Measurements from ENCODE around the gene AQP11. TPM values are rescaled to one million over a fixed set of nuclear protein-coding genes. Genes with fewer than 3 reads are reported as not detected.

AQP11 gene
- total RNA-seq, 1 donor from 2014 or later = 1.9 TPM

DNA sequence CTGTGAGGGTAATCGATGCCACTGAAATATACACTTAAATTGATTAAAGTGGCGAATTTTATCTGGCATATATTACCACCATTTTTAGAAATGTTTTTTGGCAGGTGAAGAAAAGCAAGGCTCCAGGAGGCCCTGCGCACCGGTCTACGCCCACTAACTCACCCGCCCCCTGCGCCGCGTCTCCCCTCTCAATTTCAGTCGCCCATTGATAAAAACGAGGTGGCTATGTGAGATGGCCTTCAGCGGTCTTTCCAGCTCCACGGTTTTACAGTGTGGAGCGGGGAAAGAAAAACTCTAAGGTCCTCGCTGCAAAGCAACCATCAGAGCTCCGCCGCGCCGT lies 602 bp upstream of the AQP11 start:
- no peak for DNase-seq (ENCODE audit: low spot score in 2 of 2, unreplicated experiment in 2 of 2)
- H3K27me3 Mint-ChIP-seq (ENCODE audit: low read depth) = no peaks in the 10 kb centered on the region
- H3K4me3 Mint-ChIP-seq = peak overlapping the region; percentile 86
- TF ChIP-seq CTCF (IDR thresholded peaks at IDR 0.05; ENCODE audit: unreplicated experiment) = no peak
- H3K9me3 Mint-ChIP-seq = no peaks in the 10 kb centered on the region
- no peaks in the 10 kb centered on the region for H3K36me3 Mint-ChIP-seq
- H3K27ac Mint-ChIP-seq = peak overlapping the region; percentile 92
- peaks cover 15% of the 10 kb centered on the region for H3K4me1 Mint-ChIP-seq

GRCh38 chr11:77590194-77590782 lies 535 bp downstream of the AQP11 start:
- Mint-ChIP-seq H3K27ac (peak overlapping the region; percentile 80), H3K9me3 (no peaks in the 10 kb centered on the region), H3K4me1 (peaks cover 15% of the 10 kb centered on the region), H3K27me3 (ENCODE audit: low read depth) (no peaks in the 10 kb centered on the region), H3K4me3 (peak overlapping the region; percentile 86), H3K36me3 (no peaks in the 10 kb centered on the region)
- TF ChIP-seq CTCF (IDR thresholded peaks at IDR 0.05; ENCODE audit: unreplicated experiment) = no peak
- DNase-seq (ENCODE audit: low spot score in 2 of 2, unreplicated experiment in 2 of 2) = no peak

DNA sequence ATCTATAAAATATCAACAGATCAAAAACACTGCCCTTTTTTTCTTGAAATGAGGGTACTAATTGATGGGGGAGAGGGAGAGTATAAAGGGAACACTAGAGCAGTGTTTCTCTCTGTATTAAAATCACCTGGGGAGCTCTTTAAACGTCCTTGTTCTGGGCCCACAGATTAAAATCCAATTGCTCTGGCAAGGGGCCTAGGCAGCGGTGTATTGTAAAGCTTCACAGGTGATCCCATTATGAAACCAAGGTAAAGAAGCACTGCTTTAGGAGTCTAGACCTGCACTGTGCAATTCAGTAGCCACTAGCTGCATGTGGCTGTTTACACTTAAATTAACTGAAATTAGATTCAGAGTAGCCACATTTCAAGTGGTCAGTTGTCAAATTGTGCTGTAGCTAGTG lies 3.0 kb downstream of the AQP11 start:
- H3K9me3 Mint-ChIP-seq = no peaks in the 10 kb centered on the region
- no peak for DNase-seq (ENCODE audit: low spot score in 2 of 2, unreplicated experiment in 2 of 2)
- no peak overlapping the region for H3K4me3 Mint-ChIP-seq
- peaks cover 15% of the 10 kb centered on the region for H3K4me1 Mint-ChIP-seq
- no peak for TF ChIP-seq CTCF (IDR thresholded peaks at IDR 0.05; ENCODE audit: unreplicated experiment)
- H3K27ac Mint-ChIP-seq = no peak overlapping the region
- no peaks in the 10 kb centered on the region for H3K27me3 Mint-ChIP-seq (ENCODE audit: low read depth)
- no peaks in the 10 kb centered on the region for H3K36me3 Mint-ChIP-seq

GRCh38 chr11:77593883-77594282 lies 4.1 kb downstream of the AQP11 start:
- Mint-ChIP-seq H3K27me3 (ENCODE audit: low read depth) (no peaks in the 10 kb centered on the region), H3K36me3 (no peaks in the 10 kb centered on the region), H3K4me1 (peaks cover 12% of the 10 kb centered on the region), H3K4me3 (no peak overlapping the region), H3K9me3 (no peaks in the 10 kb centered on the region), H3K27ac (no peak overlapping the region)
- TF ChIP-seq CTCF (IDR thresholded peaks at IDR 0.05; ENCODE audit: unreplicated experiment) = no peak
- no peak for DNase-seq (ENCODE audit: low spot score in 2 of 2, unreplicated experiment in 2 of 2)

GRCh38 chr11:77596626-77597025 lies 6.9 kb downstream of the AQP11 start:
- H3K36me3 Mint-ChIP-seq = no peaks in the 10 kb centered on the region
- H3K4me1 Mint-ChIP-seq = no peaks in the 10 kb centered on the region
- no peak for TF ChIP-seq CTCF (IDR thresholded peaks at IDR 0.05; ENCODE audit: unreplicated experiment)
- H3K27me3 Mint-ChIP-seq (ENCODE audit: low read depth) = no peaks in the 10 kb centered on the region
- no peak overlapping the region for H3K4me3 Mint-ChIP-seq
- H3K27ac Mint-ChIP-seq = no peak overlapping the region
- H3K9me3 Mint-ChIP-seq = no peaks in the 10 kb centered on the region
- no peak for DNase-seq (ENCODE audit: low spot score in 2 of 2, unreplicated experiment in 2 of 2)

DNA sequence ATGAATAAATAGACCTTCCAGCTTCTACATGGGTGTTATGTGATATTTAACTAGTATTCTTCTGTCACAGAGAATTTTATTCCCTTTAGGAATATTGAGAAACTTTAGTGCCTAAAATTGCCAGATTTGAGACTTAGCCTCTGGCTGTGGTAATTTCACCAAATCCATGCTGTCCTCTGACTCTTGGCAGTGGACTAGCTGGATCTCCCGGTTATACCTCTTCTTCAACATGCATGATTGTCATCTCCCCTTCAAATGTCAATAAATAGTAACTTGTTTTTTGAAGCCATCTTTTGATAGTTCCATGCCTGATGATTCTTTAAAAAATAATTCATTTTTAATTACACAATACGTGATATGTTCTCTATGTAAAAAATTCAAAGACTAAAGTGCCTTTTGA lies 8.4 kb downstream of the AQP11 start:
- Mint-ChIP-seq H3K27me3 (ENCODE audit: low read depth) (no peaks in the 10 kb centered on the region), H3K27ac (no peak overlapping the region), H3K4me1 (peaks cover 6% of the 10 kb centered on the region), H3K9me3 (no peaks in the 10 kb centered on the region), H3K4me3 (no peak overlapping the region), H3K36me3 (no peaks in the 10 kb centered on the region)
- no peak for TF ChIP-seq CTCF (IDR thresholded peaks at IDR 0.05; ENCODE audit: unreplicated experiment)
- DNase-seq (ENCODE audit: low spot score in 2 of 2, unreplicated experiment in 2 of 2) = no peak

All from mesothelial cell of epicardium (in vitro differentiated cells).